GM19023 (cell line): ENCODE data around the gene SLC35E3.
"Not testable (repeated sequence)": the region's sequence is repeated elsewhere in the genome, so short reads cannot be mapped to it uniquely, and the experiment has no call there.

Experiments used
- ATAC-seq: cut with Tn5 transposase; IDR thresholded peaks from one replicate; pipeline ENCODE4 v1.9.1; 2021; ENCODE audit warnings: mild to moderate bottlenecking, moderate library complexity; ENCODE audit not compliant: unreplicated experiment

SLC35E3 gene

GRCh38 chr12:68810027-68810389 lies 64.0 kb downstream of the SLC35E3 start:
- ATAC-seq = not testable (repeated sequence)

- not testable (repeated sequence) for ATAC-seq
Measured at GRCh38 chr12:68811573-68811972, 65.6 kb downstream of the SLC35E3 start.

- no peak for ATAC-seq
Measured at GRCh38 chr12:68812553-68813241, 66.7 kb downstream of the SLC35E3 start.

- ATAC-seq = no peak
Measured at GRCh38 chr12:68813242-68813593, 67.2 kb downstream of the SLC35E3 start.

- ATAC-seq = no peak
Measured at GRCh38 chr12:68814490-68815231, 68.7 kb downstream of the SLC35E3 start.

GRCh38 chr12:68815232-68815927 lies 69.4 kb downstream of the SLC35E3 start:
- no peak for ATAC-seq

- no peak for ATAC-seq
Measured at GRCh38 chr12:68815928-68816800, 70.2 kb downstream of the SLC35E3 start.

- not testable (repeated sequence) for ATAC-seq
Measured at GRCh38 chr12:68819481-68819880, 73.5 kb downstream of the SLC35E3 start.

- no peak for ATAC-seq
Measured at GRCh38 chr12:68821357-68822188, 75.6 kb downstream of the SLC35E3 start.

- ATAC-seq = no peak
Measured at GRCh38 chr12:68823696-68824095, 77.7 kb downstream of the SLC35E3 start.

GRCh38 chr12:68824131-68824530 lies 78.2 kb downstream of the SLC35E3 start:
- no peak for ATAC-seq

GRCh38 chr12:68824597-68825250 lies 78.7 kb downstream of the SLC35E3 start:
- ATAC-seq = no peak

GRCh38 chr12:68825569-68826217 lies 79.7 kb downstream of the SLC35E3 start:
- no peak for ATAC-seq

- ATAC-seq = no peak
Measured at GRCh38 chr12:68827895-68828671, 82.1 kb downstream of the SLC35E3 start.

GRCh38 chr12:68828672-68829068 lies 82.7 kb downstream of the SLC35E3 start:
- no peak for ATAC-seq
